HG02884 (cell line): ENCODE results near the gene PRRC2C.
"Not testable (repeated sequence)": the region's sequence is repeated elsewhere in the genome, so short reads cannot be mapped to it uniquely, and the experiment has no call there.

ENCODE experiments used
- ATAC-seq: cut with Tn5 transposase; IDR thresholded peaks from one replicate; pipeline ENCODE4 v1.9.1; 2021; ENCODE audit warnings: mild to moderate bottlenecking, moderate library complexity; ENCODE audit not compliant: unreplicated experiment

Gene PRRC2C

GRCh38 chr1:171485375-171486047 is at the start of gene PRRC2C:
Gene PRRC2C (plus strand): TSS chr1:171485530. CDS start chr1:171512089, 26,559 bp downstream.
- peak; percentile 95 for ATAC-seq

- no peak for ATAC-seq
These were observed 46.9 kb upstream of the PRRC2C start for GRCh38 chr1:171438441-171438840.

- ATAC-seq: not testable (repeated sequence)
These were observed 45.1 kb upstream of the PRRC2C start for GRCh38 chr1:171440201-171440600.

GRCh38 chr1:171441278-171441895 is 43.9 kb upstream of the PRRC2C start:
- ATAC-seq: not testable (repeated sequence)

- ATAC-seq: no peak
These were observed 38.9 kb upstream of the PRRC2C start for GRCh38 chr1:171446386-171446785.

- ATAC-seq: no peak
These were observed 29.4 kb upstream of the PRRC2C start for GRCh38 chr1:171455967-171456366.

- ATAC-seq: no peak
These were observed 27.9 kb upstream of the PRRC2C start for GRCh38 chr1:171457412-171457811.

GRCh38 chr1:171460018-171460620 is 25.2 kb upstream of the PRRC2C start:
- ATAC-seq: no peak

GRCh38 chr1:171467626-171468025 is 17.7 kb upstream of the PRRC2C start:
- no peak for ATAC-seq

- ATAC-seq: peak; percentile 99
These were observed 17.1 kb upstream of the PRRC2C start for GRCh38 chr1:171468120-171468750.

- ATAC-seq: no peak
These were observed 14.6 kb upstream of the PRRC2C start for GRCh38 chr1:171470726-171471125.

- no peak for ATAC-seq
These were observed 13.1 kb upstream of the PRRC2C start for GRCh38 chr1:171472183-171472647.

GRCh38 chr1:171476829-171477228 is 8.5 kb upstream of the PRRC2C start:
- ATAC-seq: no peak

GRCh38 chr1:171477804-171478203 is 7.5 kb upstream of the PRRC2C start:
- no peak for ATAC-seq

- no peak for ATAC-seq
These were observed 5.3 kb upstream of the PRRC2C start for GRCh38 chr1:171480035-171480434.

GRCh38 chr1:171484760-171485374 is 463 bp upstream of the PRRC2C start:
- ATAC-seq: peak; percentile 57

- peak; percentile 36 for ATAC-seq
These were observed 754 bp downstream of the PRRC2C start for GRCh38 chr1:171486048-171486519.

GRCh38 chr1:171487038-171487437 is 1.7 kb downstream of the PRRC2C start:
- no peak for ATAC-seq

- ATAC-seq: no peak
These were observed 3.0 kb downstream of the PRRC2C start for GRCh38 chr1:171488190-171488929.

GRCh38 chr1:171494076-171494475 is 8.7 kb downstream of the PRRC2C start:
- ATAC-seq: no peak
